IMR-90 (cell line): ENCODE data around the gene CPEB1. TPM values are rescaled to one million over a fixed set of nuclear protein-coding genes. Genes with fewer than 3 reads are reported as not detected.

ENCODE experiments used
- ATAC-seq: fragments of 200-7000 bp; cut with Tn5 transposase; 2 replicates; pipeline ENCODE4 v1.9.1; 2020; ENCODE audit warnings: low read depth, mild to moderate bottlenecking, moderate library complexity
- BruUV-seq: library from RNA; stranded (reverse); fragments of 400-500 nt; replicated peaks from 2 replicates; lab custom pipeline; 2021; lab: Mats Ljungman, UMichigan
- CTCF ChIA-PET: fragments of 300-600 bp; formaldehyde crosslinking; extraction: SDS; loops from one replicate; lab custom pipeline; 2021; ENCODE audit warnings: antibody characterized with exemption; lab: Yijun Ruan, JAX
- POLR2A ChIA-PET: fragments of 300-600 bp; sonication (Branson Sonifier 250); formaldehyde crosslinking; loops from one replicate; lab custom pipeline; 2022; ENCODE audit warnings: antibody characterized with exemption; ENCODE audit not compliant: unreplicated experiment; lab: Charles Lee
- DNase-seq: peaks from one replicate; pipeline ENCODE4 v3.0.0; 2013
- H2AFZ ChIP-seq: replicated peaks from 2 replicates; pipeline ENCODE3; 2013; ENCODE audit warnings: low read length, mild to moderate bottlenecking; ENCODE audit not compliant: poor library complexity
- H2AK5ac ChIP-seq: 2 replicates; pipeline ENCODE4 v1.6.1; 2013; ENCODE audit warnings: low read depth, low read length, inconsistent platforms
- H2AK9ac ChIP-seq: replicated peaks from 2 replicates; pipeline ENCODE3; 2013; ENCODE audit warnings: mild to moderate bottlenecking, low read depth, low read length, moderate library complexity; ENCODE audit not compliant: poor library complexity
- H2BK120ac ChIP-seq: 2 replicates; pipeline ENCODE4 v1.6.1; 2013; ENCODE audit warnings: low read depth, low read length, inconsistent platforms
- H2BK15ac ChIP-seq: 3 replicates; pipeline ENCODE4 v1.6.1; 2013; ENCODE audit warnings: low read depth, low read length, inconsistent platforms
- H2BK20ac ChIP-seq: 2 replicates; pipeline ENCODE4 v1.6.1; 2013; ENCODE audit warnings: low read depth, mild to moderate bottlenecking, inconsistent platforms, low read length, moderate library complexity
- H2BK5ac ChIP-seq: 2 replicates; pipeline ENCODE4 v1.6.1; 2013; ENCODE audit warnings: mild to moderate bottlenecking, low read depth, low read length, inconsistent platforms; ENCODE audit not compliant: poor library complexity, severe bottlenecking
- H3K14ac ChIP-seq: replicated peaks from 2 replicates; pipeline ENCODE4 v1.6.1; 2013; ENCODE audit warnings: low read depth, low read length, inconsistent platforms
- H3K18ac ChIP-seq: 2 replicates; pipeline ENCODE4 v1.6.1; 2013; ENCODE audit warnings: low read depth, low read length, control low read depth
- H3K23ac ChIP-seq: 2 replicates; pipeline ENCODE4 v1.6.1; 2013; ENCODE audit warnings: low read depth, low read length, inconsistent platforms
- H3K27ac ChIP-seq: 2 replicates; pipeline ENCODE4 v1.5.1; 2013; ENCODE audit warnings: mild to moderate bottlenecking, control low read depth, low read length; ENCODE audit not compliant: insufficient read depth
- H3K27me3 ChIP-seq: 2 replicates; pipeline ENCODE4 v1.6.1; 2013; ENCODE audit warnings: low read length; ENCODE audit not compliant: control insufficient read depth, insufficient read depth
- H3K36me3 ChIP-seq: 2 replicates; pipeline ENCODE4 v1.6.1; 2013; ENCODE audit warnings: low read length, mixed read lengths; ENCODE audit not compliant: control insufficient read depth, insufficient read depth
- H3K4ac ChIP-seq: 2 replicates; pipeline ENCODE4 v1.6.1; 2013; ENCODE audit warnings: low read depth, low read length, inconsistent platforms
- H3K4me1 ChIP-seq: 2 replicates; pipeline ENCODE4 v1.6.1; 2013; ENCODE audit warnings: low read length, mixed read lengths; ENCODE audit not compliant: control insufficient read depth, insufficient read depth
- H3K4me2 ChIP-seq: 2 replicates; pipeline ENCODE4 v1.6.1; 2013; ENCODE audit warnings: low read depth, mild to moderate bottlenecking, control low read depth, low read length, moderate library complexity
- H3K4me3 ChIP-seq: 2 replicates; pipeline ENCODE4 v1.5.1; 2013; ENCODE audit warnings: low read depth, mild to moderate bottlenecking, control low read depth, low read length, moderate library complexity; ENCODE audit not compliant: insufficient read depth
- H3K56ac ChIP-seq: 2 replicates; pipeline ENCODE4 v1.6.1; 2013; ENCODE audit warnings: low read length, inconsistent platforms; ENCODE audit not compliant: insufficient read depth; ENCODE audit errors: extremely low read depth
- H3K79me1 ChIP-seq, 2 experiments: 2 replicates each; pipeline ENCODE4 v1.6.1; 2013; ENCODE audit warnings: low read length in 2 of 2, inconsistent platforms in 1 of 2, low read depth in 1 of 2
- H3K9ac ChIP-seq: 2 replicates; pipeline ENCODE4 v1.6.1; 2013; ENCODE audit warnings: low read depth, low read length, control low read depth
- H3K9me1 ChIP-seq: 2 replicates; pipeline ENCODE4 v1.6.1; 2013; ENCODE audit warnings: low read length, inconsistent platforms; ENCODE audit not compliant: insufficient read depth
- H3K9me3 ChIP-seq: 2 replicates; pipeline ENCODE4 v1.6.1; 2013; ENCODE audit warnings: low read length; ENCODE audit not compliant: control insufficient read depth, insufficient read depth
- H4K20me1 ChIP-seq: 2 replicates; pipeline ENCODE4 v1.6.1; 2013; ENCODE audit warnings: low read length, inconsistent platforms; ENCODE audit not compliant: insufficient read depth
- H4K5ac ChIP-seq: 2 replicates; pipeline ENCODE4 v1.6.1; 2013; ENCODE audit warnings: mild to moderate bottlenecking, low read depth, low read length, control low read depth
- H4K8ac ChIP-seq, 2 experiments: 2 replicates each; pipeline ENCODE4 v1.6.1; 2013; ENCODE audit warnings: low read depth in 2 of 2, low read length in 2 of 2, control low read depth in 1 of 2, inconsistent platforms in 1 of 2
- H4K91ac ChIP-seq: 2 replicates; pipeline ENCODE4 v1.6.1; 2013; ENCODE audit warnings: low read depth, low read length, inconsistent platforms; ENCODE audit not compliant: insufficient read depth
- CHD1 ChIP-seq: IDR thresholded peaks from 2 replicates; pipeline ENCODE4 v1.6.1; 2012; ENCODE audit warnings: low read depth, low read length, improper control_type of control experiment
- RAD21 ChIP-seq: IDR thresholded peaks from 2 replicates; pipeline ENCODE4 v1.6.1; 2012; ENCODE audit warnings: low read length, improper control_type of control experiment
- WGBS, 2 experiments: methylation state at CpG; one replicate each; pipeline versions ENCODE4 v1.1.5 to v1.1.7; 2013; ENCODE audit warnings: missing lambda C conversion rate in 2 of 2; ENCODE audit not compliant: insufficient read length in 1 of 2; ENCODE audit errors: extremely low coverage in 2 of 2; 5-methylcytosine and 5-hydroxymethylcytosine counted together
- dilution Hi-C: fragments of 300-500 bp; cut with HindIII; formaldehyde crosslinking; loops from one replicate; pipeline ENCODE4 v1.14.3; 2018; ENCODE audit warnings: low sequenced_read_pairs; ENCODE audit not compliant: unreplicated experiment
- in situ Hi-C: fragments of 300-500 bp; cut with MboI; formaldehyde crosslinking; loops from 3 replicates; pipeline ENCODE4 v1.14.3; 2019; ENCODE audit warnings: low sequenced_read_pairs, inconsistent platforms, mixed read lengths
- intact Hi-C: fragments of 100-400 bp; cut with micrococcal nuclease; formaldehyde crosslinking; loops from 2 replicates; pipeline ENCODE4 v1.10.0; 2022
- polyA plus RNA-seq, 3 experiments: library from polyadenylated mRNA; depleted of rRNA; stranded (reverse); fragments of >200 nt; gene quantifications; 2 replicates each; pipeline ENCODE4 v1.2.3, GENCODE V29; 2012; ENCODE audit warnings: low replicate concordance in 1 of 3
- total RNA-seq: library from RNA; depleted of rRNA; stranded (reverse); fragments of >200 nt; gene quantifications from 2 replicates; pipeline ENCODE4 v1.2.3, GENCODE V29; 2012
- TF ChIP-seq, protein P1 (sequence below): conservative IDR thresholded peaks from 2 replicates; pipeline ENCODE4 v1.5.1; 2012; ENCODE audit warnings: mild to moderate bottlenecking, low read depth, low read length, improper control_type of control experiment

Gene CPEB1
- total and polyA plus RNA-seq, 2 of the 4 experiments (the other 2 are of a cell fraction) = 8.9 to 12.5 TPM

DNA sequence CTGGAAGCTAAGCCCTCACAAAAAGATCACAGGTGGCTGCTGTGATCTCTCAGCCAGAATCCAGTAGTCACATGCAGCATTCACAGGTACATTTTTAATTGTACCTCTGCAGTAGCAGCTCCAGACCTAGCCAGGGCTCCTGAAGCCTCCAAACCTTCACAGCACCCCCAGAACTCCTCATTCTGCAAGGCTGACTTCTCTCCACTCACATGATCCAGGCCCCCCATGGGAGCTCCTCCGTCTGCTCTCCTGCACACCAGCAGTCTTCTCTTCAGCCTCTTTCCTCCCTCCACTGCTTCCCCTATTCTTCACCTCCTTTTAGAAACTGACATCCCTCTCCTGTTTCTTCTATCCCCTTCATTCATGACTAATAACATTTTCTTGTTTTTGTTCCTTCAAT, 13.2 kb upstream of the CPEB1 start:
- in situ Hi-C loops = no loop called here

More for the DNA sequence above, 13.2 kb upstream of the CPEB1 start:
- Histone ChIP-seq H3K9me1 (no peaks in the 10 kb centered on the region), H3K36me3 (no peaks in the 10 kb centered on the region), H2BK15ac (no peak overlapping the region), H3K4ac (no peak overlapping the region), H3K27ac (no peak overlapping the region), H3K56ac (no peak overlapping the region), H3K14ac (no peak overlapping the region), H3K4me3 (no peak overlapping the region), H3K9ac (no peak overlapping the region), H4K8ac (no peak overlapping the region), H4K20me1 (no peaks in the 10 kb centered on the region), H3K9me3 (no peaks in the 10 kb centered on the region), H2BK20ac (no peak overlapping the region), H3K27me3 (no peaks in the 10 kb centered on the region), H4K5ac (no peak overlapping the region), H2BK5ac (no peak overlapping the region), H4K91ac (no peak overlapping the region), H2BK120ac (no peak overlapping the region), H3K18ac (no peak overlapping the region), H2AK5ac (no peak overlapping the region), H3K4me2 (no peak overlapping the region), H2AK9ac (no peak overlapping the region), H3K4me1 (no peaks in the 10 kb centered on the region), H3K23ac (no peak overlapping the region), H3K79me1 (no peaks in the 10 kb centered on the region), H2AFZ (no peak overlapping the region)
- ATAC-seq (no peak), DNase-seq (no peak)
- BruUV-seq = no TSS peak
- TF ChIP-seq RAD21 (no peak), CHD1 (no peak)
- TF ChIP-seq, protein P1, sequence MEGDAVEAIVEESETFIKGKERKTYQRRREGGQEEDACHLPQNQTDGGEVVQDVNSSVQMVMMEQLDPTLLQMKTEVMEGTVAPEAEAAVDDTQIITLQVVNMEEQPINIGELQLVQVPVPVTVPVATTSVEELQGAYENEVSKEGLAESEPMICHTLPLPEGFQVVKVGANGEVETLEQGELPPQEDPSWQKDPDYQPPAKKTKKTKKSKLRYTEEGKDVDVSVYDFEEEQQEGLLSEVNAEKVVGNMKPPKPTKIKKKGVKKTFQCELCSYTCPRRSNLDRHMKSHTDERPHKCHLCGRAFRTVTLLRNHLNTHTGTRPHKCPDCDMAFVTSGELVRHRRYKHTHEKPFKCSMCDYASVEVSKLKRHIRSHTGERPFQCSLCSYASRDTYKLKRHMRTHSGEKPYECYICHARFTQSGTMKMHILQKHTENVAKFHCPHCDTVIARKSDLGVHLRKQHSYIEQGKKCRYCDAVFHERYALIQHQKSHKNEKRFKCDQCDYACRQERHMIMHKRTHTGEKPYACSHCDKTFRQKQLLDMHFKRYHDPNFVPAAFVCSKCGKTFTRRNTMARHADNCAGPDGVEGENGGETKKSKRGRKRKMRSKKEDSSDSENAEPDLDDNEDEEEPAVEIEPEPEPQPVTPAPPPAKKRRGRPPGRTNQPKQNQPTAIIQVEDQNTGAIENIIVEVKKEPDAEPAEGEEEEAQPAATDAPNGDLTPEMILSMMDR = no peak
- POLR2A ChIA-PET = no interaction called here
- CTCF ChIA-PET = no interaction called here
- 50% methylated on average over 1 of the region's 1 CpG; no CpG with 5 or more reads in 1 of the 2 experiments for WGBS, 2 experiments
- intact Hi-C loops (loop anchor here (5.0 kb wide), 1 partner anchor 47 kb away; the partner anchor contains the start of gene AP3B2), dilution Hi-C loops (no loop called here)
